Stimulated activated CD4-positive, alpha-beta T cell treated with anti-CD3 and anti-CD28 coated beads, Interleukin-15, amount 100 ng/mL, for 24 hours (primary cell): ENCODE results near the gene TRIO.

Experiments
- DNase-seq: peaks from one replicate; pipeline ENCODE4 v3.0.0-alpha.2; 2020

The TRIO gene

DNA sequence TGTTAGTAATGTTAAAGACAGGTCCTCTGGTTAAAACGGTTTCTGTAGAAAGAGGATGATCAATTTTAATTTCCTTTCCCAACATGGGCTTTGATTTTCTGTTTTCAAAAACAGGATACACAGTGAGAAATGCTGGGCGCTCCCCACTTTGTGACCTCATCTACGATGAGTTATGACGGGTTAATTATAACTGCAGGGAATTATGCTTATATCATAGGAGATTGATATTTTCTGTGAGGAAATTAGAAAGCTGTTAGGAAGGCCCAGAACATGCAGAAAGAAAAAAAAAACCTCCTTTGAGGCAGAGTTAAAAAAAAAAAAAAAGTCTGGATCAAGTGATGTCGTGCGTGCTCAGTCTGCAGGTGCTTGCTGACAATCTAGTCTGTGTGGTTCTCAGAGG is 261.6 kb downstream of the TRIO start:
- DNase-seq, result no peak

DNA sequence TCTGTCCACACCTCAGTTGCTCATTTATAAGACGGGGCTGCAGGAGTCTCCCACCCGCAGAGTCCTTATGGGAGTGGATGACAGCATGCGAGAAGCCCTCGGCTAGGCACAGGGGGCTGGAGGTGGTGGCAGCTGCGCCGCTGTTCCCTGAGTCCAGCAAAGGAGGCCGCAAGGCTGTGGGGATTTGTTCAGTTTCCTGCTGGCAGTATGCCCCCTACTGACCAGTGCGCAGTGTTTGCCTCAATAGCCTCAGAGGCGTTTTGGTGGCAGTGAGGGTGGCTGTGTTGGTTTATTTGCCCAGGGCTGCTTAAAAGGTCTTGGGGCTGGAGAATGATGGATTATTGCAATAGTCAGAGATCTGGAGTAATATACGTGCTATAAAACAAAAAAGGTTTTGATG is 262.1 kb downstream of the TRIO start:
- no peak for DNase-seq

DNA sequence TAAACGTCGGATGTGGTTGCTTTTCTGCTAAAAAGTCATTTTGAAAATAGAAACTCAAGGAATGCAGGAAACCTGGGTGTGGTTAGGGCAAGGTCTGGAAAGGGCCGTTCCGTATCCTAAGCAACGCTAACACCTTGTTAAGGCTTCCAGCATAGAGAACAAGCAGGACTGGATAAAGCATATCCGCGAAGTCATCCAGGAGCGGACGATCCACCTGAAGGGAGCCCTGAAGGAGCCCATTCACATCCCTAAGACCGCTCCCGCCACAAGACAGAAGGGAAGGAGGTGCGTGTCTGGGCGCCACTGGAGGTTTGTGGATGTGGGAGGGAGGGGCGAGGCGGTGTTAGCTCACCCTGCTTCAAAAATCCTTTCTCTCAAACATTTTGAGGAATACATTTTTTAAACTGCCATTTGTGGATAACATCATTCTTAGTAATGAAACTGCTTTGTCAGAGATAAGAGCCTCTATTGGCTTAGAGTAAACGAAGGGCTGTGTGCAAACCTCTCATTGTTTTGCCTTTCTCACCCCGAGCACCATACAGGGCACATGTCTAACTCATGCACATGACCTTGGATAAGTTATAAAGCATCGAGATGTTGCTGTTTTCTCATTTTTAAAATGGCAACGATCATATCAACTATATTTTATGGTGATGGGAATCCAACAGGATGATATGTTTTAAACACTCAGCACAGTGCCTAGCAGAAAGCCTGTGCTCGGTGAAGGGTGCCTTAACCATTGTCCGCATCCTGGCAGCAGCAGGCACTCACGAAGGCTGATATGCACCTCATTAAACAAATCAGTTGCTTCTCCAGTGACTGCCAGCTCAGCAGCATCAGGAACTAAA is 262.8 kb downstream of the TRIO start:
- no peak for DNase-seq

DNA sequence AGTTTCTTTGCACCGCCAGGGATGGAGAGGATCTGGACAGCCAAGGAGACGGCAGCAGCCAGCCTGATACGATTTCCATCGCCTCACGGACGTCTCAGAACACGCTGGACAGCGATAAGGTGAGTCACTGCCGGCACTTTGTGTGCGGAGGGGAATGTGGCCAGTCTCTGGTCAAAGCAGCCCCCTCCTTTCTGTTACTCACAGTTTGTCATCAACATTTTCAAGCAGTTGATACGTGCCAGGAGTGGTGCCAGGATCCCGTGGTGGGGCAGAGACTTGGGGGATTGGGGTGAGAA is 263.4 kb downstream of the TRIO start:
- no peak for DNase-seq

DNA sequence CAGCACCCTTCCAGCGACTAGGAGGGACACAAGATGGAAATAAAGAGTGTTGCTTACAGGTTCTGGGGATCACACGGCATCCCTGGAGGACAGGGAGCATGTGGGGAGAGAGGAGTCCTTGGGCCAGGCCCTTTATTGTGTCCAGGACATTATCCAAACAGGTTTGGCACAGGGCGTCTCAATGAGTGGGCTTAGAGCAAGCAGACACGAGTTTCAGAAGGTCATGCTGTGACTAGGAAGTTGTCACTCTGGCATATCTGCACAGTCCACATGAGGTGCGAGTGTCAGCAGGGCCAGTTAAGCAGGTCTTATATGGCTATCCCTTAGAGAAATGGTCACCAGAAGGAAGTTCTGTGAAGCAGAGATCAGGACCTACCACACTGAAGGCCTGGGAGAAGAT is 263.9 kb downstream of the TRIO start:
- no peak for DNase-seq

DNA sequence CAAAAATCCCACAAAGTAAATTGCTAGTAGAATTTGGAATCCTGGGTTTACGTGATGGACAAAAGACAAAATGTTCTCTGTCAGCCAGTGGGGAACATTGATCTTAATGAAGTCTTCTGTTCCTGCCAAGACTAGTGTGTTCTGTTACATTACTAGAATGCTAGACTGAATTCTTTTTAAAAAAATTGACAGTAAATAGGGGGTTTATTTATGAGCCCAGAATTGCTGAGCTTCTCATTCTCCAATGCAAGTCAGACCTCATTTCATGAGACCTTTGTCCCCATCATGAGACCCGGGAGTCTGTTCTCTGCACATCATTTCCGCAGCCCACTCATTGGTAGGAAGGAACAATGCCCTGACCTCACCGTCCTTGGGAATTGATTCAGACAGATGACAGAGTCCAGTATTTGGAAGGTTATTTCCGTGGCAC is 264.6 kb downstream of the TRIO start:
- DNase-seq, result no peak

DNA sequence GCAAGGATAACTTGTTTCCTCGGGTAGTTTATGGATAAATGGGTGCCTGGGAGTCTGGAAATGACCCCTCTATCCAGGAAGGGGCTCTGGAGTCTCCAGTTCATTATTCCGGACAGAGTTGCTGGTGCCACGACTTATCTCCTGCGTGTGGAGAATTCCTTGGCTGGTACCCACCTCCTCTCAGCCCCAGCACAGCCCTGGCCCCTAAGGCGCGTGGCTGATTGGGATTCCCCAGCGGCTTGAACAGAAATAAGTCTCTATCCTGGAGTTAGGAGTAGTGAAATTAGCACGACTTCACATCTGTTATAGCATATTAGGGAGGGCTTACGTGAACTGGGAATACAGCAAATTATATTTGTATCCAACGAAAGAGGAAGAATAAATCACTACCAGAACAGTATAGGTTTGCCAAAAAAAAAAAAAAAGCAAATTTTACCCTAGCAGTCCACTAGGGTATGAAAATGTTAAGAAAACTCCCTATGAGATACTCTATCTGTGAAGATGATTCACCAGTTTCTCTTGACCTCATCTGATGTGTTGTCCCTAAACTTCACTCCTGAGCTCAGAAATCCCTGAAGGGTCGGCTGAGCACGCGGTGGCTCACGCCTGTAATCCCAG is 265.9 kb downstream of the TRIO start:
- no peak for DNase-seq

DNA sequence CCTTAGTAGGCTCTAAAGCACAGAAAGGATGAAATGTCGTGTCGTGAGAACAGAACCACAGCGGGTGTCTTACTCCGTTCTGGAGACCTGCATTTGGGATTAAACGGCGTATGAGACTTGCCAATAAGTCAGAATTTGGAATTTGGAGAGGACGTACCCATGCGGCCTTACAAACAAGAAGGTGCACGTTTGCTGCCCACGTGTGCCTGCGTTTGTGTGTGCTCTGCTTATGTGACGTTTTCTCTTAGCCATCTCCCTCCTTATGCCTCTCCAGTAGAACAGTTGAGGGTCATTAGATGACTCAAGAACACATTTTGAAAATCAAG is 266.9 kb downstream of the TRIO start:
- no peak for DNase-seq

DNA sequence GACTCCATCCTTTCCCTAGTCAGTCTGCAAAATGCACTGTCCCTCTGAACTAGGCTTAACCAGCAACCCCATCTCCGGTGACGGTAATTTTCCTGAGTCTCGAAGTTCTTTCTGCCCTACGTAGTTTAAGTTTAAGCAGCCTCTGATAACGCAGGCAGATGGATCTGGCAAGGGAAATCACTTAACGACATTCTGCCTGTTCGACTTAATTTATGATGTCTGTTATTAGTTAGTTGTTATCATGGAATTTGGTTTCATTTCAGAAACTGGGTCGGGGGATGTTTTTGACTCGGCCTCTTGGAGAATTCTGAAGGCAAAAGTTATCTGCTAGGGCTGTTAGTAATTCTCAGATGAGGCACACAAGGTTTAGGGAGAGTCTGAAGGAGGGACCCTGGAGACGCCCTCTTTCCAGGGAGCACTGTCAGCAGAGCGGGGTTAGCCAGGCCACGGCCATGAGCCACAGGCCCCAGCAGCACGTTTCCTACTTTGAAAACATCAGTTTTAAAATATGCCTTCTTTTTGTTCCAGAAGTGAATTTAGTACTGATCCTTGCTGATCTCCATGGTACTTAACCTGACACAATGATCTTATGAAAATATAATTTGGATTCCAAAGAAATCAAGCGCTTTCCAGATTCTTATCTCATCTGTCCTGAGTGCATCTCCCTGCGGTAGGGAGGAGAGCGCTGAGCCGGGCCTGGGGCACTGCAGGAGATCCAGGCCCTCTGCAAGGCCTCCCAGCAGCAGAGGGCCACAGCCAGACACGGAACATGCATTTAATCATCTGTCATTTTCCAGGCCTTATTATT is 267.5 kb downstream of the TRIO start:
- no peak for DNase-seq

DNA sequence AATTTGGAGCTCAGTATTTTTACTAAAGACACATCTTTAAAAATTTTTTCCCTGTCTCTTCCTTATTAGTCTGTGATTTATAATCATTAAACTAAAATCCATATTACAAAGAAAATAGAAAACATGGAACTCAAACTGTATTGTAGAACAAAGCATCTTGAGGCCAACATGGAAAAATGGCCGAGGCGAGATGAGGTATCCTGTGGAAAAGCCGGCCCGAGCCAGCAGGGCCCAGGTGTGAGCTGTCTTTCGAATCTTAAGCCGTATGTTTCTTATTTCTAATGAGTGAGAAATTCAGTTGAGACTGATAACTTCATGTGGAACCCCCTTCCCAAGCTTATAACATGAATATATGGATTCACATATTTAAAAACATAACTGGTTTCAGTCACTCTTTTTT is 268.1 kb downstream of the TRIO start:
- DNase-seq, result no peak

DNA sequence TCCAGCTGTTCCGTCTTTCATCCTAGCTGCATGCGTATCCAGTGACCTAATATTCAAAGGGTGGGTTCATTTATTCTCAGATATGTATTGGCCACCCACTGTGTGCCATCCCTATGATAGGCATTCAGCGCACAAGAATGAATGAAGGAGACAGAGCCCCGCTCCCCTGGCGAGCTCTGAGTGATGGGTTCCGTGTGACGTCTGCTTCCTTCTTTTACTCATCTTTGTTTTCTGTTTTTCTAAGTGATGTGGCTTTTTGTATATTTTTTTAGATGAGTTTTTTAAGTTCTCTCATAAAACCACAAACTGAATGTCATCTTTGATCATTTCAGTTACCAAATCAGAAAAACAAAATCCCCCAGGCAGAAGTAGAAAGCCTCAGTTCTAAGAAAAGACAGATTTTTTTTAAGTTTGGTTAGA is 270.2 kb downstream of the TRIO start:
- DNase-seq, result peak; percentile 56

DNA sequence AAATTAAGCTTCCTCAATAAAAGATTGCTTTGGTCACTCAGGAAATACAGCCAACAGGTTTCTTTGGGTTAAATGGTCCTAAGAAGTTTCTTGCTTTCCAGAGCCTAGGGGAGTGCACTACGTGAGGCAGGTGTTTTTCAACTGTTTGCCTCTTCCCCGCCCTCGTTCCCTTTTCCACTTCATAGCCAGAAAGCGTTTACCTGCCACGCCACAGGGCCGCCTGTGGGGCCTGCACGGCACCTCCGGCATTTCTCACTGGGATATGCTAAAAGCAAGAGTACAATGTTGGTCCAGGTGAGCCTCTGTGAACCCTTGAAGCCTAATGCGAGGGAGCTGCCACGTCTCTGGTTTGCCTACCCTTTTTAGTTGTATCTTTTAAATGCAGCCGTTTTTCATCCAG is 270.9 kb downstream of the TRIO start:
- DNase-seq, result no peak

DNA sequence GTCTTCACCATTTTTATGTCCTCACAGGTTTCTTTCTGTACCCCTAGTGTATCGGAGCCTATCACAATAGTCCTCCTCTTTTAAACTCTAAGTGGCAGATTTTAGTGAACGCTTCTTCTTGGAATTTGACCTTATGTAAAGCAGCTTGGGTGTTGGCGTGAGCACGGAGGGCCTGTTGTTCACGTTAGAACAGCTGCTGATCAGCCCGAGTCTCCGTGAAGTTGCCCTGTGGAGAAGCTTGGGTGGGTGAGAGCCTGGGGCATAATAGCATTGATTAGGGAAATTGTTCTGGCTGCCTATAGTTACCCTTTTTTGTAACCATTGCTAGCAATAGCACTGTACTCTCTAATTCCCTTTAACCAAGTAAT is 271.5 kb downstream of the TRIO start:
- no peak for DNase-seq

DNA sequence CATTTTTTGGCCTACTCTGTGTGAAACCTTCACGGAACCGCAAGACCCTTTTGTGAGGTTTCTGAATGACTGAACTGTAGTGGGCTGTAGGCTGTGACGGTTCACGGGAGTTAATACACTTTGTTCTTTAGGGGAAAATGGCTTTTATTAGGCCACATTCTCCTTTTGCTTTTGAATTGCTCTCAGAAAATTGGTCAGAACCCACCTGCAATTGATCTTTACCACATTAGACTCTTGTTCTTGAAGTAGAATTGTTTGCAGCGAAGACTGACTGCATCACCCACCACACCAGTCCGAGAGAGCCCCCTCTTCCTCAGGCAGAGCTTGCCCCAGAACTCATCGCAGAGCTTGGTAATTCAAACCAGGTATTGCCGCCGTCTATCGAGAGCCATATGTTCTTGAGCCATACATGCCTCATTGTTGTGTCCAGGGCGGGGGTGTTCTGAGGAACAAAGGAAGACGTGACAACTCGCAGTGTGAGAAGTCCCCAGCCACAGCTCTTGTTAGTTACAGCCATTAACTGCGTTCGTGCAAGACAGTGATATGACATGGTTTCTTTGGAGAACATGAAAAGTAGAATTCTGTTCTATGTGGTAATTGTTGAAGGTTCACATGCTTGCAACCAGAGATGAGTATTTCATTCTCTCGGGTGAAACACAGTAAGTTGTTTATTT is 272.0 kb downstream of the TRIO start:
- DNase-seq, result peak; percentile 48

DNA sequence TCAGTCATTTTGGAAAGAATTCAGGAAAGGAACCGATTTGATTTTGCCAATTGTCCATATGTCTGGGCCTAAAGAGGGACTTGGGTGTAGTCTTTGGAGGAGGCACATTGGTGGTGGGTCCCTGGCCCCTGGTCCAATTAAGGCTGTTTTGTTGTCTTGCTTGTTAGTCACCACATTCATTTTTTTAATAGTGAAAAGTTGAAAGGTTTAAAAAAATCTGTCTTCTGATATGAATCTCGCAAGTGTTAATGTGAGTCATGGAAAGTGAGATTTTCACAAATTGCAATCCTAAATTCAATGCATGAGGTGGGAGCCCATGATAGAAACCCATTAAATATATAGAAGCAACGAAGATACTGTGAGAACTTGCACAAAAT is 272.5 kb downstream of the TRIO start:
- peak; percentile 39 for DNase-seq

DNA sequence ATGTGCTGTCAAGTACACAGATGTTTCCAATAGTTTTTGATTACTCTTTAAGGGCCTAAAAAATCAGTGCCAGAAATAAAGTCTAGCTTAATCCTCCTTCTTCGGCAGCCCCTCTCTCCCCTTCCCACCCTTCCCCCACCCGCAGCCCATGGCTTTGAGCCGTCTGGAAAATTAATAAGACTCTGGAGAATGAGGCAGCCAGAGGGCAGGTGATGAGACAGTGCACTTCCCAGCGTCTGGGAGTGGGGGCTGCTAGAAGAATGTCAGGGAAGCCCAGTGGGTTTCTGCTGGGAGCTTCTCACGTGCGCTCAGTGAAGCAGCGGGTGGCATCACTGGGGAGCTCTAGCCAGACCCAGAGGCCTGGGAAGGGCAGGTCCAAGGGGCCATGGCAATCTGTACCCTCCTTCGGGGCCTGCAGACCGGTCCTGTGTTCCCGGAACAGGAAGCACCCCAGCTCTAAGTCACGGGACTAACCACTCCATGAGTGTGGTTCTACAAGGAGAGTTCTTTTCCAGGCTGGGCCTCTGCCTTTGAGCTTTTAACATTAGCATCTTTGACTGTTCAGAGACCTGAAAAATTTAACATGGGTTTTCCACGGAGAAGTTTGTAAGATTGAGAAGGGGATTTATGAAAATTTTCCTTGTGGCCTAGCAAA is 273.6 kb downstream of the TRIO start:
- no peak for DNase-seq

DNA sequence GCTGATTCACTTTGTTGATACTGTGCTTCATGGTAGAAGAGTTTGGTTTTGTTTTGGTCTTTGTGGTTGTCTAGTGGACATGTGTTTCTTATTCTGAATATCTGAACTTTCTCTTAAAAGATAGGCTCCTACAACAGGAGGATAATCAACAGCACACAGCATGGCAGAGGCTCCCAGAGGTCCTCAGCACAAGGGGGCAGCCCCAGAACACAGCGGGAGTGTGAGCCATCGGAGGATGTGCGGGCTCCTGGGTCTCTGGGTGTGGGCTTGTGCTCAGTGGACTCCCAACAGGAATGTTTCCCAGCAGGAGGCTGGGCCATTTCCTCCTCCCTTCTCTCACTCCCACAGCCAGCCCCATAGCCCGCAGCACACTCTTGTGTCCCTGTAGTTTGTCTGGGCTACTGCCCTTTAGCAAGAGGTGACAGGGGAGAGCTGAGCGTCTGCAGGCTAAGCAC is 274.2 kb downstream of the TRIO start:
- DNase-seq, result no peak

DNA sequence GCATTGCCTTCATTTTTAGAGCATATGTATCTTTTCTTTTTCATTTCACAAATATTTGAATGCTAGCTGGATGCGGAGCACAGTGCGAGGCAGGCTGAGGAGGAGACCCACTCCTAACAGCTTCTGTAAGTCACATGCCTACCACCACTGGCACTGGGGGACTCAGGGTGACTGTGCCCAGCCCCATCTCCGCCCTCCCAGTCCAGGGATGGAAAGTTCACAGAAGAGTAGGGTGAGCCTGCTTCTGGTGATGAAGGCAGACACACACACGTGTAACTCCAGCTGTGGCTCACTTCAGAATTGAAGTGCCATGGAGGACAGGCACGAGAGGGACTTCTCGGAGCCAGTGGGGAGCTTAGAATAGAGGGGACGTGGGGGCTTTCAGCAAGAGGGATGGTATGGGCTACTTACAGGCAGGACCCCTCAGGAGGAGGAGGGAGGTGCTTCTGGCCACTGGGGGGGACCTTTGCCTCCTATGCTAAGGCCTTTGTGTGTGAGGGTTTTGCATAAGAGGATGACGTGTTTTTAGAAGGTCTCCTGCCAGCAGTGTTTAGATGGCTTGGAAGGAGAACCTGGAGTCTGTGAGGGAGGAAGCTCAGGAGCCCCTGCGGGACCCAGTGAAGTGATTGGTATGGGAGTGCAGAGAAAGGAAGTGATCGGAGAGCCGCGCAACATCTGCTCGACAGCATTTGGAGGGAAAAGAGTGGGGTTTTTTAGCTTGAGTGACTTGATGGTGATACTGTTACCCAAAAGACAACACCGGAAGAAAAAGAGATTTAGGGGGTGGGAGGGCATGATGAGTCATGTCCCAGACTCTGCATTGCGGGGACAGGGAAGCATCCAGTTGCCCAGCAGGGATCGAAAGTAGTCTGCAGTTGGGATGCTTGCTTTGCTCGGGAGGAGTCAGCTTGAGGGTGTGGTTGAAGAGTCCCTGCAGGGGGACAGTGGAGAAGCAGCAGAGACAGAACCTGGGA is 274.9 kb downstream of the TRIO start:
- DNase-seq, result no peak

DNA sequence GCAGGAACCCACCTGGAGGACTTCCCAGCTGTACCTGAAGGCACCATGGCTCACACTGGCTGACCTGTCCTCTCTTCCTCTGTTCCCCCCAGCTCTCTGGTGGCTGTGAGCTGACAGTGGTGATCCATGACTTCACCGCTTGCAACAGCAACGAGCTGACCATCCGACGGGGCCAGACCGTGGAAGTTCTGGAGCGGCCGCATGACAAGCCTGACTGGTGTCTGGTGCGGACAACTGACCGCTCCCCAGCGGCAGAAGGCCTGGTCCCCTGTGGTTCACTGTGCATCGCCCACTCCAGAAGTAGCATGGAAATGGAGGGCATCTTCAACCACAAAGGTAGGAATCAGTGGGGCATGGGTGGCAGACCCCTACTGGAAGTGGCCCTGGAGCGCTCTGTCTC is 276.5 kb downstream of the TRIO start:
- no peak for DNase-seq

DNA sequence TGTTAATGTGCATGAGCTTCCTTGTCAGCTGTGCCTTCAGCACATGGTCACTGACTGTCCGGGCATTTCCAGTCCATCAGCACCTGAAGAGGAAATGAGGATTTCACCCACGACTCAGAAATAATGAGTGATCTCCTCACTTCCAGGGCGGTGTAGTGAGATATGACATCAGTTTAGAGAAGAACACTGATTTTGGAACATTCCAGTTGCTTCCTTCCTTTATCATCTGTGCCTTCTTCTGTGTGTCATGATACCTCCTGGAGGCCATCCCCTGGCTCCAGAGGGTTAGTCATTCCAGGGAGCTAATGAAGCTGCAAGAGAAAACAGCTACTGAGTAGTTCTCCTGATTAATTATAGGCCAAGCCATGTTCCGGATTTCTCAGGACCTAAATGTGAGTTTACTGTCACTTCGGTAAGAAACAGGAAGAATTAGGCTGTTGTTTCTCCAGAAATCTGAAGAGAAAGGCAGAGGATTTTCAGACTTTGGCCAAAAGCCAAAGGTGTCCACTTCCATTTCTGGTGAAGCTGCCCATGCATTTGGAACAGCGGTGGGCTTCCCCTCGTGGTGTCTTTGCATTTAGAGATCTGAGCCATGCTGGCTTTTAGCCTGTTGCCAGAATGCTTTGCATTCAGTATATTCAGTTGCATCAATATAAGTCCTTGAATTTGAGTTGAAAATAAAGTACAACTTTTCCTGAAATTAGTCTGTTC is 277.1 kb downstream of the TRIO start:
- DNase-seq, result no peak

DNA sequence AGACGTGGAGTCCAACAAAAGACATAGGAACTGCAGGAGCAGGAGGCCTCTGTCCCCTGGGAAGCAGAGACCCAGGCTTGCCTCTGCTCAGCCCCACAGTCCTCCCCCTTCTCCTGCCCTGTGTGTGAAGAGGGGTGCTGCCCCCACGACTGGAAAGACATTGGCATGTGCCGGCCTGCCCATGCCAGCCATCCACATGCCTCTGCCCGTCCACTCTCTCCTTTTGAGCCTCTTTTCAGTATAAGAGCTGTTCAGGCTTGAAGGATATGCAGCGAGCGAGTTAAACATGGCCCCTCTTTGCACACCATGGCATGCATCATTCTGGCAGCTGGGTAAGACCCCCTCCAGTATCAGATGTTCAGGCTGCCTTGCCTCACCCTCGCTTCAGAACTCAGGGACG is 278.7 kb downstream of the TRIO start:
- no peak for DNase-seq
